NCI-H510A treated with DMSO at 0.1 percent for 48 hours (cell line): ENCODE results near the gene MGAT4C.

Experiments used
- DNase-seq: peaks from one replicate; lab custom pipeline; 2025; lab: John Stamatoyannopoulos, UW

The MGAT4C gene

GRCh38 chr12:85975716-85976115, 280.5 kb downstream of the MGAT4C start:
- no peak for DNase-seq

DNA sequence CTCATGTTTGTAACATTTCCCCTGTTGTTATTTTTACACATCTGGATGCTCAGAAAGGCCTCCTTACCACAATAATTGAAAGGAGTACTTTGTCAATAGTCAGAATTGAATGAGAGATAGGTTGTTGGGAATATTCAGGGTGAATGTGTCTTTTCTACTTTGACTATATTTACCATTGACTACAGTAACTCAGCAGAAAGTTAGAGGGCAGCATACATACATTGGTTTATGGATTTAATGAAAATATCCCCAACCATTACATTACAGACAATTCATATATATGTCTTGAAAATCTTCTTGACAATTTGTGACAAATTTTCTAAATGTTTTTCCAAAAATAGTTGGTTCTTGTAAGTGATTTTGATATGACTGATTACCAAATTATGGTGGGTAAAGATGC, 284.4 kb downstream of the MGAT4C start:
- no peak for DNase-seq

DNA sequence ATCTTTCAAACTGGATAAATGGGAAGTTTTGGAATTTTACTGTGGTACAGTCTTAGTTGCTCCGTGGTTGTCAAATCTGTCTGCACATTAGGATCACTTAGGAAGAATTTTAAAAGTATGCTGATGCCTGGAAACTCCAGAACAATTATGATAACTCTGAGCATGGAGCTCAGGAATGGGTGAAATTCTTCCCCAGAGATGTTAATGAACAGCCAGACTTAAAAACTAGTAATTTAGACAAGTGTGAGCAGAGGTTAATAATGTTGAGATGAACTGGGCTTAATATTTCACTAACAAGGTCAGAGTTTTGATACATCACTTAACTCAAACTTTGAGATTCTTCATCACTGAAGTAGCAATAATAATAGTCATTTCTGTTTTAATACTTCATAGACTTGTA, 287.6 kb downstream of the MGAT4C start:
- no peak for DNase-seq

DNA sequence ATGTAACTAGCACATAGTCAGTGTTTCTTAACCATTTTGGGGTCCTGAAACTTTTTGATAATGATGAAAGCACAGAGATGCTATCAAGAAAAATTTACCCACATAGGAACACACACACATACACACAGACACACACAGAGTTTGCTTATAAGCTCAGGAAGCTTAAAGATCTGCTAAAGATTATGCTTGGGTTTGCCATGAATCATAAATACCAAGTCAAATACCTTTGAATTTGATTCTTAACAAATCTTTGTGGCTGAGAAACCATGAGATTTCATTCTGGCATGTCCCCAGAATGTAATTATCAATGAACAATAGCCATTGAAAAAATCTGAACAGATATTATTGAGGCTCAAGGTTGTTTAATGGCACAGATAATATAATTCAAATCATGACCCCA, 292.9 kb downstream of the MGAT4C start:
- no peak for DNase-seq

- DNase-seq: no peak
Measured at GRCh38 chr12:85956081-85956480, 300.1 kb downstream of the MGAT4C start.

DNA sequence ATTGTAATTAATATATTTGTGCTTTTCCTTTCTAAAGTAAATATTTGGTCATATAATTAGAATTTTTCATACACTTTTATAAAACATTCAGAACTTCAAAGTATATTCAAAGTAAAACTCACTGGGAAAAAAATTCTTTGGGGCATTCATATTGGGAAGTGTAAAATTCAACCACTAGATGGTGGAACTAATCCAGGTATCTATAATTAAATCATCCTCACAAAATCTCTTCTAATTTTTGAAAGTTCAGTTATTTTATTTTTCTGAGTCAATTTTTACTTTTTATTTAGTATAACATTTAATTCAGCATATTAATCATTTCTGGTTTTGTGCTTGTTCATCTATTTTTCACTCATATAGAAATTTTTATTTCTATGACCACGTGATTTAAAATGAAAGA, 301.1 kb downstream of the MGAT4C start:
- no peak for DNase-seq

- peak; percentile 31 for DNase-seq
Measured at GRCh38 chr12:85951823-85952222, 304.4 kb downstream of the MGAT4C start.

DNA sequence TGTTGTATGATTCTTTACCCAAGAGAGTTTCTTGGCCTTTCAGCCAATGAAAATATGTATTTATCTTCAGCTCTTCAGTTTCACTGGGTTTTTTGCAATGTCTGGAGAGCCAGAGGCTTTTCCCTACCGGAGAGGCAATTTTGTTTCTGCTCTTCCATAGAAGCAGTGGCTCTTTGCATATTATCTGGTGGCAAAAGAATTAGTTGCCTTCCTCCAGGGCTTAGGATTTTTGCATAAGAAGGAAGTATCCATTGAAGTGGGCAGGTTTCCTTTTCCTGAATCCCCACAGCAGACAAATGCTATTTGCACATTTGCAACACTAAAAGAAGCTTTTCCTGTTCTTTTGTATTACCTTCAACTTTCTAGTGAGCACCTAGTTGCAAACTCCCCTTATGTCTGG, 306.9 kb downstream of the MGAT4C start:
- DNase-seq: no peak

- no peak for DNase-seq
Measured at GRCh38 chr12:85948340-85948739, 307.9 kb downstream of the MGAT4C start.

GRCh38 chr12:85947286-85947685, 308.9 kb downstream of the MGAT4C start:
- no peak for DNase-seq

- no peak for DNase-seq
Measured at GRCh38 chr12:85946375-85946774, 309.8 kb downstream of the MGAT4C start.

- DNase-seq: no peak
Measured at GRCh38 chr12:85927166-85927565, 329.0 kb downstream of the MGAT4C start.

- peak; percentile 49 for DNase-seq
Measured at GRCh38 chr12:85923767-85924331, 332.3 kb downstream of the MGAT4C start.

DNA sequence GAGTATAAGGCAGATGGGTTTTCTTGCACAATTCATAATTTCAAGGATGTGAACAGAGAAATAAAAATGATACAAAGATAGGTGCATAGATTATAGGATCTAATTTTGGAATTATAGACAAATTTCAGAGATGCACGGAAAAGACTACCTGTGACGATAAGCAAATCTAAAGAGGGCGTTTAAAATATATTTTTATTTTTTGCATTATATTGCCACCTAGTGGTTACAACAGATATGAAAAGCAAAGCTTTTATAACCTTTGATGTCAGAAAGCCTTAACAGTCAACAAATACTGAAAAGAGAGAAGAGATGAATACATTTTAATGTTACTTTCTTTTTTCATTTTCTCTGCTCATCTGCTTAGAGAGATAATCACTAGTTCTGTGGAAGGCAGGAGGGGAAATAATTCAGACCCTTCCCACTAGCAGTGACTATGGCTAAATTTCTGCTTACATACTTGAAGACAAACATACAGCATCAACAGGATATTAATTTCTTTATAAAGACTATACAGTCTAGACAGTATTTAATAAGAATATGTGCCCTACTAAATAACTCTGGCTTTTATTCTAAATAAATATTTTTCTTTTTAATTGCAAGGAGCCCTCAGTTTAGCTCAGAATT, 335.8 kb downstream of the MGAT4C start:
- DNase-seq: peak; percentile 79
